MG63 (cell line): ENCODE results near the gene CFAP61. TPM values are rescaled to one million over a fixed set of nuclear protein-coding genes. Genes with fewer than 3 reads are reported as not detected.
"Not testable (repeated sequence)": the region's sequence is repeated elsewhere in the genome, so short reads cannot be mapped to it uniquely, and the experiment has no call there.

Experiments
- DNase-seq: peaks from one replicate; pipeline ENCODE4 v3.0.0-alpha.2; 2020
- H3K27me3 ChIP-seq: fragments of 250-450 bp; sonication (Bioruptor Pico); 2 replicates; pipeline ENCODE4 v1.5.1; 2020; ENCODE audit warnings: mild to moderate bottlenecking, moderate library complexity
- H3K36me3 ChIP-seq: fragments of 250-450 bp; sonication (Bioruptor Pico); 2 replicates; pipeline ENCODE4 v1.5.1; 2020; ENCODE audit warnings: mild to moderate bottlenecking, moderate library complexity
- H3K4me3 ChIP-seq: fragments of 250-450 bp; sonication (Bioruptor Pico); 2 replicates; pipeline ENCODE4 v1.5.1; 2020; ENCODE audit warnings: mild to moderate bottlenecking, moderate library complexity
- H3K9me3 ChIP-seq: fragments of 250-450 bp; sonication (Bioruptor Pico); 2 replicates; pipeline ENCODE4 v1.5.1; 2020; ENCODE audit warnings: mild to moderate bottlenecking, moderate library complexity
- total RNA-seq: library from RNA; depleted of rRNA; stranded (reverse); fragments of >200 nt; shearing (Covaris generic); gene quantifications from 2 replicates; pipeline ENCODE4 v1.2.3, GENCODE V29; 2014; ENCODE audit warnings: low replicate concordance

Gene CFAP61
- total RNA-seq, 1 experiment from 2014 or later = not detected

DNA sequence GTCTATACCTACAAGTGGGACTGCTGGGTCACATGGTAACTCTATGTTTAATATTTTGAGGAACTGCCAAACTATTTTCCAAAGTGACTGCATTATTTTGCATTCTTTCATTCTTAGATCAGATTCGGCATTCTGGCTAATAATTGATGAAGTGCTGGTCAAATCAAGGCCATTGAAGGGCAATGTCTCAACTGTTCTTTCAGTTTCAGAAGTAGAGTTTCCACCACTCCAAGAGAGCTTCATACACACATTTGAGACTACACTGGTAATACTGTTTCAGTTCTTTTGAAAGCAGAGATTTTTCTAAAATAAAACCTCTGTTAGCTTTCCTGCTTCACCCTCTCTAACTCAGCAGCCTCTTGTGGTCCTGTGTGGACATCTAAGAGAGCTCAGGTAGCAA is 154.5 kb downstream of the CFAP61 start:
- H3K9me3 ChIP-seq = no peaks in the 10 kb centered on the region
- H3K36me3 ChIP-seq = no peaks in the 10 kb centered on the region
- DNase-seq = no peak
- H3K4me3 ChIP-seq = no peak overlapping the region
- H3K27me3 ChIP-seq = no peaks in the 10 kb centered on the region

DNA sequence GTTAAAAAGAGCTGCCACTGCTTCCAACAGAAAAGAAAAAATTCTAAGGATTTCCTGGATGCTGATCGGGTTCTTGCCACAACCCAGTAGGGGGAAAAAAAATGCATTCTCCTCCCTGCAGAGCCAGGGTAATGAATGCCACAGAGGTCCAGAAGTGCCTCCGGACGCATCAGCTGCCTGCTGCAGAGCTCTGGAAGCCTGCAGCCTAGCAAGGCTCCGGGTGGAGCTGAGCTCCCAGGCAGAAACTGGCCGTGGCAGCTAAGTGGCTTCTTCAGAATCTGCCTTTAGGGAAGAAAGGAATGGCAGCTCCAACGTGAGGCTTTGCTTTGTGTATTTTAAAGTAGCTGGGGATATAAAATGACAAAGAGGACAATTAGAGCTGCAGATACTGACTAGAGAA is 155.0 kb downstream of the CFAP61 start:
- no peak for DNase-seq
- H3K27me3 ChIP-seq = no peaks in the 10 kb centered on the region
- no peaks in the 10 kb centered on the region for H3K36me3 ChIP-seq
- no peak overlapping the region for H3K4me3 ChIP-seq
- H3K9me3 ChIP-seq = no peaks in the 10 kb centered on the region

DNA sequence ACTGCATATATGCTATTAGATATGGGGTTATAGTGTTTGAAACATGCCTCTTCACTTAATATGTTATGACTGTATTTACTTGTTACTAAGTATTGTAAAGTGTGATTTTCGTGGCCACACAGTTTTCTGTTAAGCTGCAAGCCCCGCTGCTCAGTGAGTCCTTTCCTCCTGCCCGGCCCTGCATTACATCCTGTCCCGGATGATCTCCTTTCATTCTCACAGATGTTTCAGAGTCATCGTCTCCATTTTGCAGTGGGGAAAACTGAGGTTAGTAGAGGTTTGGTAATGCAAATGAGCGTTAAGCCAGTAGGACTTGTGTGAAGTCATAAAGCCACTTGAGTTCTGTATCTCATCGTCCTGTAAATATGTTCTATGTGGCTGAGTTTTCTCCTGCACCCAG is 155.5 kb downstream of the CFAP61 start:
- no peaks in the 10 kb centered on the region for H3K9me3 ChIP-seq
- DNase-seq = no peak
- no peaks in the 10 kb centered on the region for H3K27me3 ChIP-seq
- no peaks in the 10 kb centered on the region for H3K36me3 ChIP-seq
- H3K4me3 ChIP-seq = no peak overlapping the region

DNA sequence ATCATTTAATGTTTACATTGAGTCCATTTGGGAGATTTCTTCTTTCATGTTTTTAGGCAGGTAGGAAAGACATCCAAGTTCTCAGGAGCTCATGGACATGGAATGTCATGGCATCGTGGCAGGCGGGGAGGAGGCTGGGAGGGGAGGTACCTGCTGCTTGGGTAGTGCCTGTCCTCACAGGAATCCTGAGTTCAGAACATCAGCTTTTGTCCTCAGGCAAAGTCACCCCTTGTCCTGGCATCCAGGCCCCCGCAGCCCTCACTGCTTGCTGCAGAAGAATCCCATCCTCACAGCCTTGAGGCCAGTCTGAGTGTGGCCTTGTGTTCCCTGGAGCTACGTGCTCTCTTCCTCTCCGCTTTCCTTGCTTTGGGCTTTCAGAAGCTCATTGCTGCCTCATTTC is 157.4 kb downstream of the CFAP61 start:
- Histone ChIP-seq H3K36me3 (no peaks in the 10 kb centered on the region), H3K4me3 (no peak overlapping the region), H3K9me3 (no peaks in the 10 kb centered on the region), H3K27me3 (no peaks in the 10 kb centered on the region)
- no peak for DNase-seq

DNA sequence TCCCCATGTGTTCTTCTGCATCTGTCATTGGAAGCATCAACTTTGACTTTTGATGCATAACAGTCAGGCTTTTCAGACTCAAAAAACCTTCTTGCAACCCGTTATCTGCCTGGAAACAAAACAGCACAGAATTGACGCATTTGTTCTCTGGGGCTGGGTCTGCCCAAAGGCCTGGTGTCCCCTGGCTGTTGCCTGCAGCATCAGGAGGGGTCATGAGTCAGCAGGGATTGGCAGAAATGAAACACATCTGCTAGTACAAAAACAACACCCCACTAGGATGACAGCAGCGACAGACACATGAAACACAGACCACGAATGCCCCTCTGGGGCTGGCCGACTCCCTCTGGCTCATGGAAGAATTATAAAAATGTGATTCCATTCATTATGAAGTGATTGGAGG is 158.0 kb downstream of the CFAP61 start:
- DNase-seq = no peak
- H3K36me3 ChIP-seq = no peaks in the 10 kb centered on the region
- H3K9me3 ChIP-seq = no peaks in the 10 kb centered on the region
- no peaks in the 10 kb centered on the region for H3K27me3 ChIP-seq
- no peak overlapping the region for H3K4me3 ChIP-seq

DNA sequence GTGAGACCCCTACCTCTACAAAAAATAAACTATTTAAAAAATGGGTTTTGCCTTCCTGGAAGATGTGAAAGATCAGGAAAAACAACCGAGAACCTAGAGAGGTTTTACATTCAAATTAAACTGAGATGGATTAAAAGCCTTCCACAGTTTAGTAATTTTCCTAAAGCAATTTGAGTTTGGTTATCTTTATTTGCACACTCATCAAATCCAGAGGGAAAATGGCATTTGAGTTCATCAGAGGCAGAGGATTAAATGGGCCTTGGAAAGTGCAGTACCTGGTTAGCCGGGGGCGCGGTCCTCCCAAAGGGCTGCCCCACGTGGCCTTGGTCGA is 158.6 kb downstream of the CFAP61 start:
- Histone ChIP-seq H3K9me3 (no peaks in the 10 kb centered on the region), H3K4me3 (no peak overlapping the region), H3K36me3 (no peaks in the 10 kb centered on the region), H3K27me3 (no peaks in the 10 kb centered on the region)
- no peak for DNase-seq

DNA sequence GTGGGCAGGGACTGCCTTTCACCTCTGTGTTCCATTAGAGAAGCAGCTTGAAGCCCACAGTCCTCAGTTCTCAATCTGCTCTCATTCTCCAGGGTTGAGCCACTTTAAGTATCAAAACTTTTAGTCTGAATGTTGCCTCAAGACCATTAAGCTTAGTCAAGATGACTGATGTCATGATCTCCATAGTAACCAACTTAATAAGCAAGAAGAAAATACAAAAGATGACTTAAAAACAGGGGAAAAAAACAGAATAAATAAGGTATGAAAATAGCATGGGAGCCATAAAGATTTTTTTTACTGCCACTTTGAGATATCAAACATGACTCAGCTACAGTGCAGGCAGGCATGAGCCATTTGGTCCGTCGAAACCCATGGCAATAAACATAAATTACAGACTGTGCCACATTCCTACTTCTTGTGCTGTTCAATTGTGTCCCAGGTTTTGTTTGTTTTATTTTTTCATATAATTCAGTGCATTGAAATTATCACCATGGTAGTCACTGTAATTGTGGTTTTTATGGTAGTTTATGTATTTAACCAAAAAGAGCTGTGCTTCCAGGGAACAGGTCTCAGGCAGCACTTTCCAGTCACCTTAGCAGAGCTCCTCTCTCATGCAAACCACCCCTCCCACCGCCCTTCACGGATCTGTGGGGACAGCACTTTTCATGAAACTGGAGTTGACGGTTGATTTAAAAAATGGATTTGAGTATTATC is 159.1 kb downstream of the CFAP61 start:
- DNase-seq = peak; percentile 26
- Histone ChIP-seq H3K4me3 (no peak overlapping the region), H3K36me3 (no peaks in the 10 kb centered on the region), H3K27me3 (no peaks in the 10 kb centered on the region), H3K9me3 (no peaks in the 10 kb centered on the region)

DNA sequence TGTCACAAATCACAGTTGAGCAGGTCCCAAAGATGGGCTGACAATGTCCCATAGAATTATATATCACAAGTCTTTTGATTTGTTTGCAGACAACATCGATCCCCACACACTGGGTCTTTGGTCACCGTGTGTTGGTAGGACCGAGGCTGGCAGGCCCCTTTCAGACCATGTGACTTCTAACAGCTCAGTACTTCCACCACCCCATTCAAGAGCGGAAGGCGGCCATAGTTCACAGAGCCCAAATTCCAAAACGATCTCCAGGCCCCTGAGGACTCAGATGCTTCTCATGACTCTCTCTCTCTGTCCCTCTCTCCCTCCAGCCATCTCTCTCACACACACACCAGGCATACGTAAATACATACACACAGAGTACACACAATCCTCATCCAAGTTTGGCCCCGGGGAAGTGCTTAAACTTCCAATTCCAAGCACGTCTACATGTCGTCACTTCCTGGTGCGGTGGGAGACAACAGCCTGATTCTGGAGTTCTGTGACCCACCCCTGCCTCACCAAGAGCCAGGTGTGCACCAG is 159.7 kb downstream of the CFAP61 start:
- Histone ChIP-seq H3K36me3 (no peaks in the 10 kb centered on the region), H3K27me3 (no peaks in the 10 kb centered on the region), H3K9me3 (no peaks in the 10 kb centered on the region), H3K4me3 (no peak overlapping the region)
- DNase-seq = no peak

DNA sequence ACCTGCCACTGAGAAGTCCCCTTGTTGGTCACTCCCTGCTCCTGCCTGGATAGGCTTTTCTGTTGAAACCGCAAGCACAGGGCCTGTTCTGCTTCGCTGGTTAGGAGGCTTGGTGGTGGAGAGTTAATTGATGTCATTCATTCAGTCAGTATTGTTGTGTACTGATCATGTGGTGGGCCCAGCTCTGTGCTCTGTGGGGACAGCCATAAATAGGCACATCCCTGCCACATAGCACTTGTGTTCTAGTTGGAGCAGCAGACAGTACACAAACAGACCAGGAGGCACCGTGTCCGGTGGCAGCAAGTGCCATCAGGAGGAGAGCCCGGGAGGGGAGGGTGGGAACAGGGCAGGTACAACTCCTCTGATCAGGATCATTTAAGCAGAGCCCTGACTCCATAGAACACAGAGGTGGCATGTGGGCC is 160.4 kb downstream of the CFAP61 start:
- no peaks in the 10 kb centered on the region for H3K9me3 ChIP-seq
- DNase-seq = no peak
- H3K4me3 ChIP-seq = no peak overlapping the region
- H3K36me3 ChIP-seq = no peaks in the 10 kb centered on the region
- H3K27me3 ChIP-seq = no peaks in the 10 kb centered on the region

DNA sequence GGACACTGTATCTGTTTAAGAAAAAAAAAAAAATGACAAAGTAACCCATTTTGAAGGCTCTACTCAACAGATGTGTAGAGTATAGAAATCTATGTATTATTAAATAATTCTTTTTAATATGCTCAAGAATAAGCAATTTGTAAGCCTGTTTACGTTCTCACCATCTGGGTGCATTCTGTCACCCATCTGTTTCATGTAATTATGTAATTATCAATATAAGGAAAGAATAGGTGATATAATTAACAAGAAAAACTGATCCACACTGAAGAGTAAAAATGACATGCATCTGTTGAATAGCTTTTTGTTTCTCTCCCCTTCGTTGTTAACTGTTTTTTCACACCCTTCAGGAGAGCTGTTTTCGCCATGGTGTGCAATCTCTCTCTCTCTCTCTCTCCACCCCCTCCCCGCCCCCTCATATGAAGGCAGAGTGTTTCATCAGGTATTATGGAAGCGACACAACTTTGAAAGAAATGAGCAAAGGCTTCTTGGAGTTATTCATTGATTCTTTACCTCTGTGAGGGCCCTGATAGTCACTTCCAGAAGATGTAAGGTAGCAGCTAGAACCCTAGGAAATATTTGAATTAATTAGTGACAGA is 161.3 kb downstream of the CFAP61 start:
- H3K36me3 ChIP-seq = no peaks in the 10 kb centered on the region
- H3K9me3 ChIP-seq = no peaks in the 10 kb centered on the region
- no peak overlapping the region for H3K4me3 ChIP-seq
- DNase-seq = no peak
- H3K27me3 ChIP-seq = no peaks in the 10 kb centered on the region

DNA sequence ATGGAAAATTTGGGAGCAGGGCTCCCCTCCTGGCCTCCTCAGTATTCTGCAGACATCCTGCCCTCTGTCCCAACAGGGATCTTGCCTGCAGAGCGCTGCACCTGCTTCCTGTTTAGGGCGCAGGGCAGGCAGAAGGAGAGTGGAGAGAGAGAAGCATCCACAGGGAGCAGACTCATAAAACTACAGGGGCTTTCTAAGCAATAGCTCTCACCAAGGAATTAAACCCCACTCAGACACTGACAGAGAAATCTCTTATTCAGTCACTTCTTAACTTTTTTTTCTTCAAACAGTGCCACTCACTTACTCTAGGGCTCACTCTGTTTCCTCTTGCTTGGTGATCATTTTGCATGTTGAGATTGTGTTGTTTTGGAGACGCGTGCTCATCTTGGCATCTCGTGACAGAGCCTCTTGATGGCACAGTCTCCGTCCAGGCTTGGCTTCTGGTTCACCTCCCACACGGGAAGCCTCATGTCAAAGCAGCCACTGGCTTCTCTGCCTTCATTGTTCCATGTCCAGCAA is 162.5 kb downstream of the CFAP61 start:
- no peaks in the 10 kb centered on the region for H3K27me3 ChIP-seq
- no peak for DNase-seq
- no peak overlapping the region for H3K4me3 ChIP-seq
- no peaks in the 10 kb centered on the region for H3K9me3 ChIP-seq
- no peaks in the 10 kb centered on the region for H3K36me3 ChIP-seq

DNA sequence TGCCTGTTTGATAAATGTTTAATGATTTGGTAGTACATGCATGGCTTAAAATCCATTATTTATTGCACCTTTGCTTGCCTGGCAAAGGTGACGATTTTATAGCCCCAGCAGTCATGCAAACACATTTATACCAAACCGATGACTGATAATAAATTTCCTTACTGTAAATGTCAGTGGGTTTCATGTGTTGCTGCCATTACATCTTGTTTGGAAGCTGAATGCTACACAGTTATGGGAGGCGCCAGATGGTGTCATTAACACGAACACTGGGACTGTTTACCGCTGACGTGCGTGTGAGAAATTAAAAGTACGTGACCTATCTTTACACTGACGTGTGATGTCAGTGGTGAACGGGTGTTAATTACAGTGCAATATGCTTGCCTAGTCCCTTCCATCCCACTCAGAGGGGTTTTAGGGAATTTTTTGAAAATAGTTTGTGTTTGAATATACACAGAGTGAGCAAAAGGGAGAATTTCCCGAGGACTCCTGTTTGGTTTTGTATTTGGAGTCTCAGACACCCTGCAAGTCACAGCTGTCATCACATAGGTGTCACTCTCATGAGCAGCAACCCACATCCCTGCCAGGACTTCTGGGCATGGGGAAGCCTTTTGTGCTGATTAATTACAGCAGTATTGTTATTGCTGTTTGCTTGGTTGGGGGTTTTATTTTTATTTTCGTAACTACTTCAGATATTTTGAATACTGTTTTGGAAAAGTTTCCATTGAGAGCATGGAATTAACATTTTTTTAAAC is 163.8 kb downstream of the CFAP61 start:
- no peak for DNase-seq
- H3K9me3 ChIP-seq = no peaks in the 10 kb centered on the region

DNA sequence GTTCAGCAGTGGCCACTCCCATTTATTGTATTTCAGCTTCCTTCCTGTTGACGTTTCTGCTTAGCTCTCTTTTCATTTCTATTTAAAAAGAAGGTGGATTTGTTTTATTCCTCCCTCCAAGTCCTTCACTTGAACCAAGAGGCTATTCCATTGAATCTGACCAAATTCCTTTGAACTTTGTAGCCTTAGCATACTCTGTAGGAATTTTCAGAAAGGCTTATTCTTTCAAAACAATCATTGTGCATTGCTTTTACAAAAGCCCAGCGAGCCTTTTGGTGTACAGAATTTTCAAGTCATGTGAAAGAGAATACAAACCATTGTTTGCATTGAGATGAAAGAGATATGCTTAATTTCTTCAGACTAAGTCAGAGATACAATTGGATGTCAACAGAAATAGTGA is 164.6 kb downstream of the CFAP61 start:
- H3K27me3 ChIP-seq = no peaks in the 10 kb centered on the region
- H3K4me3 ChIP-seq = no peak overlapping the region
- H3K9me3 ChIP-seq = no peaks in the 10 kb centered on the region
- no peaks in the 10 kb centered on the region for H3K36me3 ChIP-seq
- DNase-seq = no peak

More for the DNA sequence above, 163.8 kb downstream of the CFAP61 start:
- H3K36me3 ChIP-seq = no peaks in the 10 kb centered on the region
- no peak overlapping the region for H3K4me3 ChIP-seq
- no peaks in the 10 kb centered on the region for H3K27me3 ChIP-seq

DNA sequence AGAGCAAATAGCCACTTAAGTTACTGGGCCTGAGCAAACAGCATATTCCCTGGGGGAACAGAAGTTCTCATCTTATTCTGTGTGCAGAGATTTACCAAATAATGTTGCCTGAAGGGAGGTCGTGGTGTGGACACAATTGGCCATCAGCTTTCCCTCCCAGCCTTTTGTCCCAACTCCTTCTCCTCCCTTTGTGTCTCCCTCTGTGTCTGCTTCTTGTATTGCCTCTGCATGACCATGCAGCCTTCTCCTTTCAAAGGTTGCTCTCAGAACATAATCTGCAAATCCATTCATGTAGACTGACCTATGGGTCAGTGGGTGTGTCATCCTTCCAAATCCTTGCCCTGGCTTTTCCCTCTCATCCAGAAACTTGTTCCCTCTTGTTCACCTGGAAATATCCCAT is 165.3 kb downstream of the CFAP61 start:
- no peaks in the 10 kb centered on the region for H3K9me3 ChIP-seq
- H3K27me3 ChIP-seq = no peaks in the 10 kb centered on the region
- DNase-seq = no peak
- no peak overlapping the region for H3K4me3 ChIP-seq
- H3K36me3 ChIP-seq = no peaks in the 10 kb centered on the region

DNA sequence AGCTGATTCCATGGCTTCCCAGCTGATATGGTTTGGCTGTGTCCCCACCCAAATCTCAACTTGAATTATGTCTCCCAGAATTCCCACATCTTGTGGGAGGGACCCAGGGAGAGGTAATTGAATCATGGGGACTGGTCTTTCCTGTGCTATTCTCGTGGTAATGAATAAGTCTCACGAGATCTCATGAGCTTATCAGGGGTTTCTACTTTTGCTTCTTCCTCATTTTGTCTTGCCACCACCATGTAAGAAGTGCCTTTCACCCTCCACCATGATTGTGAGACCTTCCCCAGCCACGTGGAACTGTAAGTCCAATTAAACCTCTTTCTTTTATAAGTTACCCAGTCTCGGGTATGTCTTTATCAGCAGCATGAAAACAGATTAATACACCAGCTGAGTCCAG is 165.8 kb downstream of the CFAP61 start:
- H3K36me3 ChIP-seq, H3K9me3 ChIP-seq, DNase-seq, H3K4me3 ChIP-seq, H3K27me3 ChIP-seq: not testable (repeated sequence)

DNA sequence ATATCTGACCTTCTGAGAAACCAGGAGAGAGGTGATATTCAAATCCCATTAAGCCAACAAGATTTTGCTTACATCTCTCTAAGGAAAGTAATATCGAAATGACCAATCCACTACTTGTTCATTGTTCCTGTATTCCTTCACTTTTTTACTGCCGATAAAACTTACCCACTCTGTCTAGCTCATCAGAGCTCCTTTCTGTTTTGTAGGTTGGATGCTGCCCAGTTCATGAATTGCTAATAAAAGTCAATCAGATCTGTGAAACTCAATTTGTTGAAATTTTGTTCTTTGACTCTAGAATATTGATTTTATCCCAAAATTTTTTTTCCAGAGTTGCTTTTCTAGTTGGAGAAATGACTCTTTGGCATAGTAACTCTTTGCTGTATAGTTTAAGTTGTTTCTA is 166.7 kb downstream of the CFAP61 start:
- no peak for DNase-seq
- H3K4me3 ChIP-seq = no peak overlapping the region
- no peaks in the 10 kb centered on the region for H3K36me3 ChIP-seq
- H3K9me3 ChIP-seq = no peaks in the 10 kb centered on the region
- no peaks in the 10 kb centered on the region for H3K27me3 ChIP-seq

DNA sequence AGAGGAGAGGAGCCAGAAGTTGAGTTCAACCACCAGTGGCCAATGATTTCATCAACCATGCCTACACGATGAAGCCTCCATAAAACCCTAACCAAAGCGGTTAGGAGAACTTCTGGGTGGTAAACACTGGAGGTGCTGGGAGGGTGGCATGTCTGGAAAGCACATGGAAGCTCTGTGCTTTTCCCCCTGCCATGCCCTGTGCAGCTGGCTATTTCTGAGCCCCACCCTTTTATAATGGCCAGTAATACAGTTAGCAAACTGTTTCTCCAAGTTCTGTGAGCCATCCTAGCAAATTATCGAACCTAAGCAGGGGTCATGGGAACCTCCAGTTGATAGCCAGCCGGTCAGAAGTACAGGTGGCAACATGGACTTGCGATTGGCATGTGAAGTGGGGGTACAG is 167.8 kb downstream of the CFAP61 start:
- Histone ChIP-seq H3K4me3 (no peak overlapping the region), H3K36me3 (no peaks in the 10 kb centered on the region), H3K9me3 (no peaks in the 10 kb centered on the region), H3K27me3 (no peaks in the 10 kb centered on the region)
- no peak for DNase-seq
